ENCODE data around the gene WASF3. TPM values are rescaled to one million over a fixed set of nuclear protein-coding genes. Genes with fewer than 3 reads are reported as not detected.

Gene WASF3
- polyA plus RNA-seq, 6 donors from 2014 or later: 0.13 TPM; not detected in 5

DNA sequence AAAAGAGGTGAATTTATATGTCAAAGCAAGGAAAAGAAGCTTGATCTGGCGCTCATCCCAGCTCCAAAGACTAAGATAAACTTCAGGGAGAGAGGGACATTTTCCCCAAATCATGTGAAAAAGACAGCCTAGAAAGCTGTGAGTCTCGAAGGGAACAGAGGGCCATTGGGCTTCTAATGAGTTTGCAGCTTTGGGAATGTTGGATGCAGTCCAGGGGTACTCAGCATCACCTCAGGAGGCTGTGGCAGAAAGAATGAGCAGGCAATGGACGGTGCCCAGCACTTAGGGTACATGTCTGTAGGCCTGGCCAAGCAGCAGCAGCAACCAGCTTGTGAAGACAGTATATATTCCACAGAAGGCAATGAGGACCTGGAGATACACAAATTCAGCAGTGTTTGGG is 25.7 kb upstream of the WASF3 start:
- Mint-ChIP-seq H3K4me1 (no peaks in the 10 kb centered on the region), H3K9me3 (peaks cover 0 to 5% (median 0%) of the 10 kb centered on the region in 7 donors), H3K27me3 (peaks cover 4 to 23% (median 15%) of the 10 kb centered on the region in 3 donors), H3K36me3 (no peaks in the 10 kb centered on the region), H3K27ac (no peak overlapping the region), H3K4me3 (no peak overlapping the region)
- ATAC-seq (ENCODE audit: low read depth in 2 of 2) (no peak), DNase-seq (no peak)

DNA sequence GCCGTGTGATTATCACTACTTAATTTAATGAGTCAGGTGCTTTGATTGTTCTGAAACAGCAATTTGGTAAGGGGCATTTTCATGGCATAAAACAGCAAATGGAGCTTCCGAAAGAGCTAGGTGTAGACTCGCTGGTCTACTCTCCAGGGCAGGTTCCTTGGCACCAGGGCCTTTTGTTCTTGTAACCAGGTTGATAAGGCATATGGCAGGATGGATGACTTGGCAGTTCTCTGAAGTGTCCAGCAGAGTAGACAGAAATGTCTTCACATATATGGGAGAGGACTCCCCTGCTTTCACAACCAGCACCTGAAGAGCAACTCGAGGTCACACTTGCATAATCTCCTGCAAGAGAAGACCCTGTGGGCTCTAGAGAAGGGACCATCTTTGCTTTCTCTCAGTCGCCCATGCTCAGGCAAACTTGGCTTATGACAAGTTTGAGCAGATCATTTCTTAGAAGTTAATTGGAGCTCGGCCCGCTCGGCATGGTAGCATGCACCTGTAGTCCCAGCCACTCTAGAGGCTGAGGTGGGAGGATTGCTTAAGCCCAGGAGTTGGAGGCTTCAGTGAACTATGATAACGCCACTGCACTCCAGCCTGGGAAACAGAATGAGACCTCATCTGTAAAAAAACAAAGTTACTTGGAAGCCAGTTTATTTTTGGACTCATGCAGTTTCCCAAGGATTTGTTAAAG is 23.3 kb upstream of the WASF3 start:
- Mint-ChIP-seq H3K9me3 (peaks cover 0 to 4% (median 0%) of the 10 kb centered on the region in 7 donors), H3K27me3 (peaks cover 12 to 21% (median 15%) of the 10 kb centered on the region in 3 donors), H3K36me3 (no peaks in the 10 kb centered on the region), H3K27ac (no peak overlapping the region), H3K4me3 (no peak overlapping the region), H3K4me1 (no peaks in the 10 kb centered on the region)
- ATAC-seq (ENCODE audit: low read depth in 2 of 2) (no peak), DNase-seq (no peak)

DNA sequence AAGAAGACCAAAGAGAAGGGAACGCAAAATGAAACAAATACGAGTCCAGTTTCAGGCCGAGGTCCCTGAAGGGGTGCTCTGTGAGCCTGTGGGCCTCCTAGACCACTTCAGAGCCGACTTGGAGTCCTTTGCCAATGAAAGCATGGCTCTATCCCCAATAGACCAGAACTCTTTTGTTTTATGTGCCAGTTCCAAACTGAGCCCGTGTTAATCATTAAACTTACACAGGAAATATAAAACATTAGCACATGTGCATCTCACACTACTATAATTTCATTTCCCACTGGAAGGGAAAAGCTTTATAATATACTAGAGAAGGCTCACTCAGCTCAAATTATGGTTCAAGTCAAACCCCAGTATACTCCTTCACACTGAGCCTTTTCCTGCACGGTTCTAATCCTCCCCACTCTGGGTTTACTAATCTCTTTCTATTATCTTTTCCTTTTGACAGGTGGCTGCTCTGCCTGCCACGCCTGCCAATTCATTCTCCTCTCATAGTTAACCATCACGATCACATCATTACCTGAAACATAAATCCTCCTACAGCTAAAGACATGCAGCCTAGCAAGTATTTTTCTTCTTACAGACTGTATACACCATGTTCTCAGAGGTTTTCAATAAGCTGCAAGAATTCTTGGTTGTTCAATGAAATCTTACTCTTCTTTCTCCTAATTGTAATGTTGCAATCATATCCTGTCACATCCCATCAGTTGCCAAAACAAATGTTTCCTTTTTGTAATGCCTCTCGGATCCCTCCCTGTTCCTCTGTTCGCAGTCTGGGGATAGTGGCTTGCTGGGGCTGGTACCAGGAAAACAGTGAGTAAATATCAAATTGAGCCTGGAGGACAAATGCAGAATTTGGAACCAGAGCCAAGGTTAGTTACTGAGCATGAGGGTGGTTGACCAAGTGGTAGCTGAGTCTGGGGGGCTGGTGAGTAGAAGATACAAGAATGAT is 18.8 kb upstream of the WASF3 start:
- no peak for DNase-seq
- peak overlapping the region in 1 of 6 donors; percentile 31 for H3K27ac Mint-ChIP-seq
- no peaks in the 10 kb centered on the region for H3K36me3 Mint-ChIP-seq
- peaks cover 0 to 4% (median 2%) of the 10 kb centered on the region in 7 donors for H3K9me3 Mint-ChIP-seq
- H3K4me3 Mint-ChIP-seq: no peak overlapping the region
- no peak for ATAC-seq (ENCODE audit: low read depth in 2 of 2)
- no peaks in the 10 kb centered on the region for H3K4me1 Mint-ChIP-seq
- peaks cover 20 to 38% (median 24%) of the 10 kb centered on the region in 3 donors for H3K27me3 Mint-ChIP-seq

DNA sequence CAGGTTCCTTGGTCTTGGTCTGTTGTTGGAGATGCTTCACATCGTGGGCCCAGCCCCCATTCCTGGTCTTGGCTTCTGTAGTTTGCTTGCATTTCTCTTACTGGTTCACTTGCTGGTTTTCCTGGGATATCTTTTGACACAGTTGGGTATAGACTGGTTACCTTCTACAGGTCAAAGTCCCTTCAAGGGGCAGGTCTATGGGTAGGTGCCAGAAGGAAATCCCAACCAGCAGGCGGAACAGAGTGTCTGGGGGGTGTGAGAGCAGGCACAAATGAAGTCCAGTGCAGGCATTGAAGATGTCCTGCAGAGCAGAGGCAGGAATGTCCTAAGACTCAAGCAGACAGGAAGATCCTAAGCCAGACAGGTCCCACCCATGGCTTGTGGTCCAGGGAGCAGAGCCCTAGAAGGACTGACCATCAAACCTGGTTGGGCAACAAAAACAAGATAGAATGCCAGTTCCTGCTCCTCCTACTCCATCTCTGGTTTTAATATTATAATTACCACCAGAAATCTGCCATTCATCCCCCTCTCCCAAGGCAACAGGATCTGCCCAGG is 17.7 kb upstream of the WASF3 start:
- peak overlapping the region in 1 of 8 donors; percentile 21 for H3K4me3 Mint-ChIP-seq
- H3K4me1 Mint-ChIP-seq: no peaks in the 10 kb centered on the region
- H3K27me3 Mint-ChIP-seq: peaks cover 20 to 38% (median 24%) of the 10 kb centered on the region in 3 donors
- no peak for DNase-seq
- no peak overlapping the region for H3K27ac Mint-ChIP-seq
- no peak for ATAC-seq (ENCODE audit: low read depth in 2 of 2)
- H3K36me3 Mint-ChIP-seq: no peaks in the 10 kb centered on the region
- peaks cover 0 to 4% (median 0%) of the 10 kb centered on the region in 7 donors for H3K9me3 Mint-ChIP-seq

DNA sequence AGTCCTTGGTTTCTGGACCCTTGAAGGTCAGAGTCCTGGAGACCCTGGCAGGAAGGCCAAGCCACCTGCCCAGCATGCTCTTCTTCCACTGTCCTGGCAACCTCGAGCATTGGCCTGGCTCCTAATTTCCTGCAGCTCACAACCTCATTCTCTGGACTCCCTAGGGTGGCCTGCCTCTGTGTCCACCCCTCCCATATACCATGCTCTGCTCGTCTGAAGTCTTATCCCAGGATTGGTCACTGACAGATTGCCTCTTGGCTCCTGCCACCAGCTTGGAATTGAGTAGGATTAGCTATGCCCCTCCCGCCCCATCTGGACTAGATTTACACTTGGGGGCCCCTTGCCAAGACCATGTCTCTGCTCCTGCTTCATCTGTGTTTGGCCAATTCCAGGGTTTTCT is 17.1 kb upstream of the WASF3 start:
- Mint-ChIP-seq H3K9me3 (peaks cover 0 to 4% (median 0%) of the 10 kb centered on the region in 7 donors), H3K4me1 (no peaks in the 10 kb centered on the region), H3K27me3 (peaks cover 20 to 38% (median 24%) of the 10 kb centered on the region in 3 donors), H3K4me3 (peak overlapping the region in 1 of 8 donors; percentile 30), H3K27ac (no peak overlapping the region), H3K36me3 (no peaks in the 10 kb centered on the region)
- ATAC-seq (ENCODE audit: low read depth in 2 of 2): no peak
- no peak for DNase-seq

DNA sequence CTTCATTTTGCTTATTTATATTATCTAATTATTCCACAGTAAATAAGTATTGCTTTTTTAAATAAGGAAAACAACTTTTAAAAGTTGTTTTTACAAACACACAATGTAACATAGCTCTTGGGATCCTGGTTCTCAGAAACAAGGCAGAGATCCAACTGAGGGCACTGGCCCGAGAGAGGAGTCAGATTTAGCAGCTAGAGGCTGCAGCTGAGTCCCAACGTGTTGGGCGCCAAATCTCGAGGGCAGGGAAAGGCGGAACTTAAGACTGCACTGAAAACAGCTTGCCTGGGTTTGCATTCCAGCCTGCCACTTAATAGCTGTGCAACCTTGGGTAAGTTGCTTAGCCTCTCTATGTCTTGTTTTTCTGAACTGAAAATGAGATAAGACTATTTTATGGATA is 16.4 kb upstream of the WASF3 start:
- Mint-ChIP-seq H3K36me3 (no peaks in the 10 kb centered on the region), H3K4me1 (no peaks in the 10 kb centered on the region), H3K4me3 (no peak overlapping the region), H3K27me3 (peaks cover 20 to 38% (median 24%) of the 10 kb centered on the region in 3 donors), H3K9me3 (peaks cover 0 to 4% (median 0%) of the 10 kb centered on the region in 7 donors), H3K27ac (no peak overlapping the region)
- ATAC-seq (ENCODE audit: low read depth in 2 of 2) (no peak), DNase-seq (no peak)

DNA sequence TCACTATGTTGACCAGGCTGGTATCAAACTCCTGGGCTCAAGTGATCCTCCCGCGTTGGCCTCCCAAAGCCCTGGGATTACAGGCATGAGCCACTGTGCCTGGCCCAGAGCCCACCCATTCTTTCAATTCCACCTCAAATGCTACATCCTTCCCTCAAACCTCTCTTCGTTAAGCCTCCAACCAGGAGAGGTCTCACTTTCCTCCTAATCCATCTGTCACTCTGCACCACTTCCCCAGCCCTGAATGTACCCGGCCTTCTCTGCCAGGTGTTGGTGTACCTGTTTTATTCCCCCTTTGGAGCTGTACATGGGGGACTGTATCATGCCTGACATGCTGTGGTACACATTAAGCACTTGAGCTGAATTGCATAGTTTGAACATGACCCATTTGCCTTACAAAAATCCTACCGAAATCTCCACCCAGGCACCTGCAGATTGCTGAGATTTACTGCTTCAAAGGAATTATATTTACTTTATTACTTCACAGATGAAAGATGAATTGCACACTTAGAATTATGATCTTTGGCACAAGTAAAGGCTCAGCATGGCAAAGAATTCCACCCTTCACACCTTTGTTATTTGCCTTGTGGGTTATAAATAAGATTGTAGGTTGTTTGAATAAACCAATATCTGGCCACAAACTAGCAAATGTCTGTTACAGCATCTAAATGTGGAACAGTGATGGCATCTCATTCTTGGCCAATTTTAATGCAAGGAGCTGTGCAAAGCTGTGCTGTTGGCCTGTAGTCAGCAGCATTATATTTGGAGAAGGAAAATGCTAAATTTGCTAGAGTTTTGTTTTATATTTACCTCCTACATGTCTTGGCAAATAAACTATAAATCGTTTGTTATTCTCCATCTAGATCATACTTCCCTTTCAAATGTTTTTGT is 15.6 kb upstream of the WASF3 start:
- peaks cover 0 to 4% (median 0%) of the 10 kb centered on the region in 7 donors for H3K9me3 Mint-ChIP-seq
- no peak overlapping the region for H3K4me3 Mint-ChIP-seq

DNA sequence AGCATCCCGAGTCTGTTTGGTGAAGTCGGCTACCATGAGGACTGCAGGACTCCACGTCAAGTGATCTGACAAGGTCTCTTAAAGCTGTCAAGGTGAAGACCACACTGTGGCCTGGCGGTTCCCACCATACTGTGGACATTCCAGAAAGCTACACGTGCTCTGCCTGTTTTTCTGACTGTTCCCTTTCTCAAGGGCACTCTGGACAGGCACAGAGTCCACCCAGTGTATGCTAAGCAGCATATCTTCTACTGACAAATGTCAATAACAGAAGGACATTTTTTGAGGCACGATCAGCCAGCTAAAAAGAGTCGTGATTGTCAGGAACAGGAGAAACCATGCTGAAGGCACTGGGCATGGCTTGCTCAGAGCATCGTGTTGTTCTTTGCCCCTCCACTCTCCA is 12.8 kb upstream of the WASF3 start:
- no peak overlapping the region for H3K4me3 Mint-ChIP-seq
- peaks cover 14 to 25% (median 17%) of the 10 kb centered on the region in 3 donors for H3K27me3 Mint-ChIP-seq
- ATAC-seq (ENCODE audit: low read depth in 2 of 2): no peak
- no peak overlapping the region for H3K27ac Mint-ChIP-seq
- H3K36me3 Mint-ChIP-seq: no peaks in the 10 kb centered on the region
- peaks cover 0 to 4% (median 0%) of the 10 kb centered on the region in 7 donors for H3K9me3 Mint-ChIP-seq
- DNase-seq: no peak
- no peaks in the 10 kb centered on the region for H3K4me1 Mint-ChIP-seq

More for the DNA sequence above, 15.6 kb upstream of the WASF3 start:
- peaks cover 20 to 38% (median 27%) of the 10 kb centered on the region in 3 donors for H3K27me3 Mint-ChIP-seq
- no peaks in the 10 kb centered on the region for H3K36me3 Mint-ChIP-seq
- ATAC-seq (ENCODE audit: low read depth in 2 of 2) (no peak), DNase-seq (no peak)
- no peaks in the 10 kb centered on the region for H3K4me1 Mint-ChIP-seq
- H3K27ac Mint-ChIP-seq: no peak overlapping the region

DNA sequence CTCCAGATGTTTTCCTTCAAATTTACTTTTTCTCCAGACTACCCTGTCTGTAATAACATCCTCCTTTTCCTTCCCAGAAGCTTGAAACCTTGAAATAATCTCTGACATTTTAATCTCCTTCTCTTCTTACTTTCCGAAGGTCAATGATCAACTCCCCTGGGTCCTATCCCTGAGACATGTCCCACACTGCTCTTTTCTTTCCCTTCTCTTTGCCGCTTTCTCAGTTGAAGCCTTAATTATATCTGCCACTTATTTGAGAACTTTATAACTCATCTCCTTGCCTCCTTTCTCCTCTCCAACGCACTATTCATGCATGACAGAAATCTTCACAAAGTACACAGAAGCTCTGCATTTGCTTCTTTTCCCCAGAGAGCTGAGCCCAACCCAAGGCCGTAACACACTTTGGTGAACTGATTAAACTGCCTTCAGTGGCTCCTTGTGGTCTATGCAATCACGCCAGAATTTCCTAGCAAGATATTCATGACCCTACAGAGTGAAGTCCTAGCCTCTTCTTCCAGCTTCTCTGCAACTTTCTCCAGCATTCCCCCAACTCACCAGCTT is 9.2 kb upstream of the WASF3 start:
- Mint-ChIP-seq H3K27me3 (peaks cover 14 to 25% (median 18%) of the 10 kb centered on the region in 3 donors), H3K4me1 (no peaks in the 10 kb centered on the region), H3K27ac (no peak overlapping the region), H3K9me3 (peaks cover 0 to 6% (median 0%) of the 10 kb centered on the region in 7 donors), H3K36me3 (no peaks in the 10 kb centered on the region), H3K4me3 (no peak overlapping the region)
- ATAC-seq (ENCODE audit: low read depth in 2 of 2): no peak
- no peak for DNase-seq

DNA sequence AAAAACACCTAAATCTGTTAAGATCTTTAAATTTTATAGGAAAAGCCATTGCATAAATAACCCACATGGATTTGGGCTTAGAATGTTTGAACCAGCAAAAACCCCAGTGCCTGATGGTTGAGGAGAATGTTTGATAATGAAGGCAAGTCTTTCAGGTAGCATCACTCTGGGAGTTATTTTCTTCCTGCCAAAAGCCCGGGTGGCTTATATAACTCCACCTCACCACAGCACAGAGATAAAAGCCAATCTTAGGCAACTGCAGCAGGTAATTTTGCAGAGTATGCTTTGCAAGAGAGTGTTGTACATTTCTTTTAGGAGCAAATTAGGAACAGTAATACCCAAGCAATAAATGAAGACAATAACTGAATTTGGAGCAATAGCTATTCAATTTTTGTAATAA is 7.8 kb upstream of the WASF3 start:
- no peaks in the 10 kb centered on the region for H3K4me1 Mint-ChIP-seq
- ATAC-seq (ENCODE audit: low read depth in 2 of 2) (no peak), DNase-seq (no peak)
- peaks cover 21 to 28% (median 27%) of the 10 kb centered on the region in 3 donors for H3K27me3 Mint-ChIP-seq
- H3K36me3 Mint-ChIP-seq: no peaks in the 10 kb centered on the region
- H3K27ac Mint-ChIP-seq: no peak overlapping the region
- H3K4me3 Mint-ChIP-seq: no peak overlapping the region
- peaks cover 0 to 8% (median 1%) of the 10 kb centered on the region in 7 donors for H3K9me3 Mint-ChIP-seq

DNA sequence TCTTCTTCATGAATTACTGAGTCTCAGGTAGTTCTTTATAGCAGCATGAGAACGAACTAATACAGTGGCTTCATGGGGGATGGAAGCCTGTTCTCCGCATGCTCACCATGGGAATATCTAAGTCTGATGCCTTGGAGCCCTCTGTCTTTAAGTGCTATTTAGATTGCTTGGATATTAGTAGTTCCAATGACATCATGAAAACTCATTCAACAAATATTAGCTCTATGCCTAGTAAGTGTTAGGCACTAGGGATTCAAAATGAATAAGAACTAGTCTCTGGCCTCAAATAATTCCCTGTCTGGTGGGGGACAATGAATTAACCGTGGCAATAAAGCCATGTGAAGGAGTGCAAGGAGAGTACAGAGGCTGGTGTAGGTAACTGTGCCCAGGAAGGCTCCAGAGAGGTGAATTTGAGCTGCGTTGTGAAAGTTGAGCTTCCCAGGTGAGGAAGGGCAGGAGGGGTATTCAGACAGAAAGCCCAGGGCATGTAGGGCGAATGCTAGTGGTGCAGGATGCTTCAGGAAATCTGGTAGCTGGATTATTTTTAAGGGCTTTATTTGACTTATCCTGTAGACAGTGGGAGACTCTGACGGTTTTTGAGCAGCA is 6.1 kb upstream of the WASF3 start:
- peaks cover 30 to 44% (median 39%) of the 10 kb centered on the region in 3 donors for H3K27me3 Mint-ChIP-seq

DNA sequence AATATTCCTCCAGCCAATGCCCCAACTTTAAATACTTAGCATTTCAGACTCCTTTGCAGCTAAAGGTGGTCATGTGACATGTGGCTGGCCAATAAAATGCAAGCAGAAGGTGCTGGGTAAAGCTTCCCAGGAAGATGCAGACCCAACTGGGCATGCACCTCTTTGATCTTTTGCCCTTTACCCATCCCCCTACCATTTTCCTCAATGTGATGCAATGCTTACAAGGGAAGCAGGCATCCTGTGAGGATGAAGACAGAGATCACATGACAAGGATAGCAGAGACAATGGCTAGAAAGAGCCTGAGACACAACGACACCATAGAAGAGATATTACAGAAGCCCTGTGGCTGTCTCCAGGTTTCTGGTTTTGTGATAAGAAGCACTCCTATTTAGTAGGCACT is 2.1 kb upstream of the WASF3 start:
- Mint-ChIP-seq H3K27ac (no peak overlapping the region), H3K4me1 (peaks cover 4 to 14% (median 10%) of the 10 kb centered on the region in 3 donors), H3K27me3 (peaks cover 36 to 59% (median 50%) of the 10 kb centered on the region in 3 donors), H3K4me3 (no peak overlapping the region), H3K9me3 (peaks cover 5 to 20% (median 7%) of the 10 kb centered on the region in 7 donors), H3K36me3 (no peaks in the 10 kb centered on the region)
- no peak for DNase-seq
- ATAC-seq (ENCODE audit: low read depth in 2 of 2): no peak

More for the DNA sequence above, 6.1 kb upstream of the WASF3 start:
- Mint-ChIP-seq H3K9me3 (peaks cover 5 to 20% (median 6%) of the 10 kb centered on the region in 7 donors), H3K27ac (no peak overlapping the region), H3K4me1 (no peaks in the 10 kb centered on the region), H3K36me3 (no peaks in the 10 kb centered on the region), H3K4me3 (peak overlapping the region in 1 of 8 donors; percentile 5)
- no peak for ATAC-seq (ENCODE audit: low read depth in 2 of 2)
- no peak for DNase-seq
